NCI-H2107 treated with DMSO at 0.1 percent for 48 hours (cell line): ENCODE measurements around the gene ACTRT2.

Experiments
- DNase-seq: peaks from one replicate; lab custom pipeline; 2025; ENCODE audit not compliant: unreplicated experiment; lab: John Stamatoyannopoulos, UW

ACTRT2 gene

DNA sequence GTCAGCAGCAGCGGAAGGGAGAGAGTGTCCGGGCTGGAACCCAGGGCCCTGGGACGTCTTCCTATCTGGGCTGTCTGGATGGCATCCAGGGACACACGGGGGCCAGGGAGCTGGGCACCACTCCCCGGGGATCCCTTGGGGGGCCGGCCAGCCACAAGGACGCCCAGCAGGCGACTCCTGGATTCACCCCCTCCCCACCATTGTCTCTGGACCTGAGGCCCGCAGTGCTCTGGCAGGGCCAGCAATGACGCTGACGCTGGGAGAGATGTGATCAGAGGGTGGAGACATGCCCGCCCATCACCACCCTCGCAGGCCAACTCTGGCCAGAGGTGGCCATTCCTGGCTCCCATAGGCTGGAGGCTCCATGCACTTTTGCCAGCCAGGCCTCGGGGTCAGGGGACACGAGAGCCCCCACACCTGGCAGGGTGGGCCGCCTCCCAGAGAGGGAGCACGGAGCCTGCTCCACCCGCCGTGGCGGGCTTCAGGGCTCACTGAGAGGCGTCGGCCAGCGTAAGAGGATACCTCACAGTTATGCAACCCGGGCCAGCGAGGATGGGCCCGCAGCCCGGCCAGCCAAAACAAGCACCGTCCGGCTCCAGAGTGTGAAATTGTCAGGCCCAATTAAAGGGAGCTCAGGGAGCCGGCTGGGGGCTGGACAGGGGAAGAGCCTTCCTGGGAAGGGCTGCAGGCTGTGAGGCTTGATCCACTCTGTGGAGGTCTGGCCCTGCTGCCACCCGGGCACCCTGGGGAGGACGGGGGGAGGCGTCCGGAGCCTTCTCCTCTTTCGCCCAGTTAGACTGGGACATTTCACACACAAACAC, 10.3 kb downstream of the ACTRT2 start:
- no peak for DNase-seq

- DNase-seq: no peak
Measured at GRCh38 chr1:3032371-3033039, 11.2 kb downstream of the ACTRT2 start.

GRCh38 chr1:3033040-3033789, 11.9 kb downstream of the ACTRT2 start:
- no peak for DNase-seq

- no peak for DNase-seq
Measured at GRCh38 chr1:3033790-3034090, 12.5 kb downstream of the ACTRT2 start.

DNA sequence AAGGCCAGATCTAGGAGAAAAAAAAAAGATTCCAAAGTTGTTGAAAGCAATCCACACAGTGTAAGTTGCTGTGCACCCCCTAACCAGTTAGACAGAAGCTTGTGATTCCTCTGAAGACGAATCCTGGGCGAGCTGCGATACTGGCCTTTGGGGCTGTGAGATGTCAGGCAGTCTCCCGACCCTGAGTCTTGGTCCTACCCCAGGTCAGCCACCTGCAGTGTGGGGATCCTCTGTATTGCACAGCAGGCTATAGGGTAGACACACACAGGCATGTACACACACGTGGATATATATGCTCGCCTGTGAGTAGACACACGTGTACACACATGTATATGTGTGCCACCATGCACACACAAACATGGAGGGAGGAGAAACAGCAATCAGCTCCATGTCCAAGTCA, 12.9 kb downstream of the ACTRT2 start:
- no peak for DNase-seq

- DNase-seq: no peak
Measured at GRCh38 chr1:3034728-3035562, 13.7 kb downstream of the ACTRT2 start.

- DNase-seq: no peak
Measured at GRCh38 chr1:3035563-3036446, 14.5 kb downstream of the ACTRT2 start.

DNA sequence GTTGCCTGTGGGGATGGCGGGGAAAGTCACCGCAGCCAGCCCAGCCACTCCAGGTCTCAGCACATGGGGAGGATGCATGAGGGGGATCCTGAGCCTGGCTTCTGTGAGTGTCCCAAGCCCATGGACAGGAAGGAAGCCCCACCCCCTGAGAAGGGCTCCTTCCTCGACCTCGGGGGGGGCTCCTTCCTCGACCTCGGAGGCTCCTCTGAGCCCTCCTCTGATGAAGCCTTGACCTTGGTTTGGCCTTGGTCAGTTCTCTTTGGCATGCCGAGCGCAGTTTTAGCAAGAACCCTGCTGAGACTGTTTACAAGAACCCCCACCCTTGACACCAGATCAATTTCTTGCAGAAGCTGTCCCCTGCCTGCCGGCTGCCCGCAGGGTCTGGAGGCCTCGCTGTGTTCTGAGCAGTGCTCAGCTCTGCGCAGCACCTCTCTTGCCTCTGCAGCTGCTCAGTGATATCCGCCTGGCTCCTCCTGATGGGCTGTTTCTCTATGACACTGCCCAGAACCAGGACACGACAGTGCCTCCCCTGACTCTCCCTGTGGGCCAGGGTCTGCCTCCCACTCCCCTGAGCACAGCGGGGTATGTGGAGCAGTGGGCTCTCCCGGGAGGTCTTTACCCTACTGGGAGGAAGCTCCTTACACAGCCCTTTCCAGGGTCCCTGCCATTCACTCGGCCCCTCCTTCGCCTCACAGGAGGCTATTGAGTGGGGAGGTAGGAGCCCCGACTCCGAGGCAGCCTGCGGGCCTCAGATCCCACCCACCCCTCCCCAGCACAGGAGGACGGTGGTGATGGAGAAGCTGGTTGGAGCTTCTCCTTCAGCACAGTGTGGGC, 15.4 kb downstream of the ACTRT2 start:
- DNase-seq: no peak

- DNase-seq: no peak
Measured at GRCh38 chr1:3037281-3038040, 16.2 kb downstream of the ACTRT2 start.

DNA sequence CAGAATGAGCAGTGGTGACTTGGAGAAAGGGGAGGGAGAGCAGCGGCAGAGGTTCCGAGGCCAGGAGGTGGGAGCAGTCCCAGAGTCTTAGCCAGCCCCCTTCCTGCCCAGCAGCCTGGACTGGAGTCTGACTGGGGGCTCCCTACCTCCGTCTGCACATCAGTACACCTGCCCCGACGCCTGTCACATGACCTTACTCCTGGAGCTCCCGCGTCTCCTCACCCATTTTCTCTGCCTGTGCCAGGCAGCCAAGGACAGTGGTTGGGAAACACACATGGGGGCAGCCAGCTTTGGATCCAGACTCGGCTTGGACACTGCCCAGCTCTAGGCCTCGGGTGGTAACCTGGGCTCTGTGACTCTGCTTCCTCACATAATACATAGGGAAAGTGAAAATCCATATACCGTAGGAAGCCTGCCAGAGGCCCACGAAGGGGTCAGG, 16.9 kb downstream of the ACTRT2 start:
- DNase-seq: no peak

DNA sequence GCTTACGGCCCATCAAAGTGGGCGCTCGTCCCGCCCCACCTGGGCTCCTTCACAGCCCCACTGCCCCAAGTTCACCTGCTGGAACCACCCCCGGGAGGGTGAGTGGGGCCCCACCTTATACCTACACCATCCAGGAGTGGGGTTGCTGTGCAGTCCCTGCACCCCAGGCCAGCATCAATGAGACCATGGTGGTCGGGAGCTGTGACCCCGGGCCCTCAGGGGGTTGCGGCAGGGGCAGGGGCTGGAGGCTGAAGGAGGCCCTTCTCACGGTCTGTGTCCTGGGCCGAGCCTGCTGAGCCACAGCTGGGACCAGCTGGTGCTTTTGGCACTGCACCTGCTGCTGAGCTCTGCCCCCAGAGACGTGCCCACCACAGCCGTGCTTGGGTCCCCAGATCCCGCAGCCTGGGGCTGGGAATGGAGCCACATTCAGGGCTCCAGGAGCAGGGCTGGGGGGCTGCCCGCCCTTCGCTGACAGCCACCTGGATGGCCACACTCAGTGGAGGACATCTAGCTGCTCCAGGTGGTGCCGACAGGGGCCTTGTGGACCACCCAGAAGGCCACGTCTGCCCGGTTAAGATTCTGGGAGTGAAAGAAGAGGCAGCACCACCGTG, 17.4 kb downstream of the ACTRT2 start:
- no peak for DNase-seq

DNA sequence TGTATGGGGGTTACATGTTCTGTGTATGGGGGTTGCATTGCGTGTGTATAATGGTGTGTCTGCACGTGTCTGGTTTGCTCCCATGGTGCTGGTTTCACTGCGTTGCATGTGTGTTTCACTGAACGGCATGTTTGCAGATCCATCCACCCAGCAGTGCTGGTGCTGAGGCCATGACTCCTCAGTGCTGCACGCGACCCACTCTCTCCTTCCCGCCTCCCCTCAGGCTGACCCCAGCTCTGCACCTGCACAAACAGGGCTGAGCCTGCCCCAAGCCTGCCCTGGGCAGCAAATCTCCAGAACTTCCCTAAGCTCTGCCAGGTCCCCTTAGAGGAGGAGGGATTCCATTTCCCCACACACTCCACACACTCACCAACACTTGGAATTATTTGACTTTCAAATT, 18.7 kb downstream of the ACTRT2 start:
- no peak for DNase-seq

- DNase-seq: no peak
Measured at GRCh38 chr1:3042481-3042880, 21.2 kb downstream of the ACTRT2 start.

DNA sequence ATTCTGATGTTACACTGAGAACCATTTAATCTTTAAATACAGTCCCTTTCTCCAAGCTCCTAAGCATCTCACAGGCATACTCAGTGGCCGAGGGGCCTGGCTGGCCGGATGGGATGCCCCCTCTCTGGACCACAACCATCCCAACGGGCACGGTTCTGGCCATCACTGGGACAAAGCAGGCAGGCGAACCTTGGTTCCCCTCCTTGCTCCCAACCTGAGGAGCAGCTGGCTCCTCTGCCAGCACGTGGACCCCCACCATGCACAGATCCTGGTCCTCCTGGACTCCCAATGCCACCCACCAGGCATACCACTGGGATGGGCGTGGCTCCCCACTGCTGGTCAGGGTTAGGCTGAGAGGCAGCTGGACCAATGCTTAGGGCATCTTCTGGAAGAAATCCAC, 27.9 kb downstream of the ACTRT2 start:
- DNase-seq: no peak

DNA sequence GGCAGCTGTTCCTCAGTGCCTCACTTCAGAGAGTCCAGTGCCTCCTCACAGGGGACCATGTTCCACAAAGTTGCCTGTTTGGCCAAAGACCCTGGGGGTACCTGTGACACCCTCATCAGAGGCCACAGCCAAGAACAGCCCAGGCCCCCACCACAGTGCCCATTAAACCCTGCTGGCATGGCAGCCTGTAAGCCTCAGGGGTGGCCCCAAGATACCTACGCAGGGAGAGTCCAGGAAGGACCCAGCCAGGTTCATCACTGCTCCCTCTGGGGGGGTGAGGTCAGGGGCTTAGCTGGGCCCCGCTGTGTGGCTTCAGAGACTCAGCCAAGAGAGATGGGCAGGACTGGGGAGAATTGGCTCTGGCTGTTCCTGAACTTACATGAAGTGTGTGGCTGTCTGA, 28.6 kb downstream of the ACTRT2 start:
- no peak for DNase-seq

DNA sequence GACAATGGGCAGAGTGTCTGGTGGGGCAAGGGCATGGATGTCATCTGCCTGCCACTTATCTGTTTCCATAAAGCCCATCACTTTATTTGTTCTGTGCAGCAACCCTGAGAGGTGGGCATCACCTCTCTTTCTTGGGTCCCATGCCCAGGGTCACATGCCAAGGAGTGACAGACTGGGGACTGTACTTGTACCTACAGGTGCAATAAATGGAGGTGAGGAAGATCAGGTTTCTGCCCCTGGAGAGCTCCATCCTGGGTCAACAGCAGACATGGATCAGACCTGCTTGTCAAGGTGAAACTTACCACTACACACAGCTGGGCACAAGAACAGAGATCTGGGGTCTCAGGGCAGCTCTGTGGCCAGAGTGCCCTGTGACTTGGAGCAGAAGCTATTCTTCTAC, 29.3 kb downstream of the ACTRT2 start:
- DNase-seq: no peak

- DNase-seq: no peak
Measured at GRCh38 chr1:3051270-3052268, 30.3 kb downstream of the ACTRT2 start.
